ENCODE measurements around the gene KLF16.

Gene KLF16

GRCh38 chr19:1853295-1854038 is 9.9 kb downstream of the KLF16 start:
- peak; percentile 85 for DNase-seq (ENCODE audit: extremely low spot score)
- CTCF ChIA-PET = interaction anchor here (0.6 to 1.0 kb wide), 2 partner anchors 16 to 27 kb away, joined by 3 read pairs; no protein-coding TSS in a partner anchor
- TF ChIP-seq FOXK2 (IDR thresholded peaks at IDR 0.05) = no peak
- TF ChIP-seq BHLHE40 (IDR thresholded peaks at IDR 0.05; ENCODE audit: borderline replicate concordance) = no peak
- TF ChIP-seq FOXM1 (IDR thresholded peaks at IDR 0.05; ENCODE audit: borderline replicate concordance) = no peak
- TF ChIP-seq SUZ12 (IDR thresholded peaks at IDR 0.05) = no peak
- no peak for TF ChIP-seq SP1 (IDR thresholded peaks at IDR 0.05)
- TF ChIP-seq TARDBP (IDR thresholded peaks at IDR 0.05) = no peak
- TF ChIP-seq CTBP1 (IDR thresholded peaks at IDR 0.05; ENCODE audit: borderline replicate concordance) = no peak
- no peak for TF ChIP-seq HDGF (IDR thresholded peaks at IDR 0.05; ENCODE audit: borderline replicate concordance)
- TF ChIP-seq ELF4 (IDR thresholded peaks at IDR 0.05) = no peak
- TF ChIP-seq ZNF384 (IDR thresholded peaks at IDR 0.05) = no peak
- no peak for TF ChIP-seq L3MBTL2 (conservative IDR thresholded peaks at IDR 0.05)
- POLR2A ChIA-PET = no interaction called here

DNA sequence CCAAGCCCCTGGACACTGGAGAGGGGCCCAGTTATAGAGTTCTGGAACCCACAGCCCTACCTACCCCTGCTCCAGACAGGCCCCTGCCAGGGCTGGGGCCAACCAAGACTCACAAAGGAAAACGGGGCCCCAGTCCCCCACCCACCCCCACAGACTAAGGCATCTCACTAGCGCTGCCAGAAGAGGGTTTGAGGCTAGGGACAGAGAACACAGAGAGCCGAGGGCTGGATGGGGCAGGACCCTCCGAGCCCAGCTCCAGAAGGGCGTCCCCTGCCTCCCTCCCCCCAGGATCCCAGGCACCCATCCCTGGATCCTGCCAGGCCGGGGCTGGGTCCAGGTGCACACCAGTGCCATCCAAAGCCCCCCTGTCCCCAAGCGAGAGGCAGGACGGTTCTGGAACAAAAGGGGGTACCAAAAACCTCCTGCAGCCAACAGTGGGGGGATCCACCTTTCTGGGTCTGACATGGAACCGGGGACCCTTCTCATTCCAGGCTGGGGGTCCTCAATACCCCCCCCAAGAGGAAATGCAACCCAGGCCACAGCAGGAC is 10.7 kb downstream of the KLF16 start:
- TF ChIP-seq SUZ12 (IDR thresholded peaks at IDR 0.05) (no peak), BHLHE40 (IDR thresholded peaks at IDR 0.05; ENCODE audit: borderline replicate concordance) (no peak), LEF1 (IDR thresholded peaks at IDR 0.05; ENCODE audit: borderline replicate concordance) (no peak), TARDBP (IDR thresholded peaks at IDR 0.05) (no peak), SP1 (IDR thresholded peaks at IDR 0.05) (no peak), ZNF384 (IDR thresholded peaks at IDR 0.05) (no peak), FOXM1 (IDR thresholded peaks at IDR 0.05; ENCODE audit: borderline replicate concordance) (no peak)
- no peak for DNase-seq (ENCODE audit: extremely low spot score)
- ChIA-PET CTCF (no interaction called here), POLR2A (no interaction called here)

GRCh38 chr19:1851654-1852580 is 11.5 kb downstream of the KLF16 start:
- TF ChIP-seq NFRKB (IDR thresholded peaks at IDR 0.05) = no peak
- no peak for TF ChIP-seq FOXM1 (IDR thresholded peaks at IDR 0.05; ENCODE audit: borderline replicate concordance)
- no peak for TF ChIP-seq HDGF (IDR thresholded peaks at IDR 0.05; ENCODE audit: borderline replicate concordance)
- no peak for TF ChIP-seq L3MBTL2 (conservative IDR thresholded peaks at IDR 0.05)
- TF ChIP-seq FOXK2 (IDR thresholded peaks at IDR 0.05) = no peak
- no peak for TF ChIP-seq CTBP1 (IDR thresholded peaks at IDR 0.05; ENCODE audit: borderline replicate concordance)
- TF ChIP-seq BHLHE40 (IDR thresholded peaks at IDR 0.05; ENCODE audit: borderline replicate concordance) = no peak
- no peak for TF ChIP-seq ARNT (IDR thresholded peaks at IDR 0.05)
- TF ChIP-seq SUZ12 (IDR thresholded peaks at IDR 0.05) = no peak
- no peak for TF ChIP-seq ELF4 (IDR thresholded peaks at IDR 0.05)
- no peak for TF ChIP-seq LEF1 (IDR thresholded peaks at IDR 0.05; ENCODE audit: borderline replicate concordance)
- TF ChIP-seq FOXA1 (IDR thresholded peaks at IDR 0.05) = no peak
- TF ChIP-seq SP1 (IDR thresholded peaks at IDR 0.05) = no peak
- no peak for TF ChIP-seq ZNF384 (IDR thresholded peaks at IDR 0.05)
- TF ChIP-seq PKNOX1 (IDR thresholded peaks at IDR 0.05) = no peak
- no peak for TF ChIP-seq TARDBP (IDR thresholded peaks at IDR 0.05)
- POLR2A ChIA-PET = no interaction called here
- no peak for DNase-seq (ENCODE audit: extremely low spot score)

GRCh38 chr19:1850809-1851653 is 12.3 kb downstream of the KLF16 start:
- ChIA-PET POLR2A (no interaction called here), CTCF (interaction anchor here (1.0 kb wide), 1 partner anchor 13 kb away, joined by 5 read pairs; no protein-coding TSS in a partner anchor)
- no peak for TF ChIP-seq FOXK2 (IDR thresholded peaks at IDR 0.05)
- DNase-seq (ENCODE audit: extremely low spot score) = no peak

More at GRCh38 chr19:1851654-1852580, 11.5 kb downstream of the KLF16 start:
- CTCF ChIA-PET = interaction anchor here (1.0 kb wide), 1 partner anchor 14 kb away, joined by 5 read pairs; no protein-coding TSS in a partner anchor

DNA sequence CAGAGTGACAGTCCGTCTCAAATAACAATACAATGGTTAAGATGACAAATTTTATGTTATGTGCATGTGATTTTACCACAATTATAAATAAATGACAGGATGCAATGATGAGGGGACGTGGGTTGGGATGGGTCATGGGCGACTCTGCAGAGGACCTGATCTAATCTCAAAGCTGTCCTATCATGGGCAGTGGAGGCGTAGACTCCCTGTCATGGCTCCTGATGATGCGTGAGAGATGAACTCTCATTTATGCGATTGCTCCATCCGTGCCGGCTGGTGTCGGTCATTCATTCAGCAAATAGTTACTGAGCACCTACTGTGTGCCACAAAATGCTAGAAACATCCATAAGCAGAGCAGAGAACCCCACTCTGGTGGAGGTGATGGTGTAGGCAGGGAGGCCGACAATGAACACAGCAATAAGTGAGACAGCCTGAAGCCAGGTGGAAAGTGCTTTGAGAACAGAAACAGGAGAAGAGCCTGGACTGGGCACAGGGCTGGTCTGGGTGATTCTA is 13.4 kb downstream of the KLF16 start:
- TF ChIP-seq TARDBP (IDR thresholded peaks at IDR 0.05) = no peak
- TF ChIP-seq L3MBTL2 (conservative IDR thresholded peaks at IDR 0.05) = no peak
- TF ChIP-seq HDGF (IDR thresholded peaks at IDR 0.05; ENCODE audit: borderline replicate concordance) = no peak
- TF ChIP-seq NFRKB (IDR thresholded peaks at IDR 0.05) = no peak
- no peak for TF ChIP-seq PKNOX1 (IDR thresholded peaks at IDR 0.05)
- no peak for TF ChIP-seq FOXA1 (IDR thresholded peaks at IDR 0.05)
- no peak for TF ChIP-seq CTBP1 (IDR thresholded peaks at IDR 0.05; ENCODE audit: borderline replicate concordance)
- no peak for TF ChIP-seq ELF4 (IDR thresholded peaks at IDR 0.05)
- TF ChIP-seq BHLHE40 (IDR thresholded peaks at IDR 0.05; ENCODE audit: borderline replicate concordance) = no peak
- no peak for TF ChIP-seq LEF1 (IDR thresholded peaks at IDR 0.05; ENCODE audit: borderline replicate concordance)
- no peak for TF ChIP-seq FOXM1 (IDR thresholded peaks at IDR 0.05; ENCODE audit: borderline replicate concordance)
- TF ChIP-seq SP1 (IDR thresholded peaks at IDR 0.05) = no peak
- TF ChIP-seq ZNF384 (IDR thresholded peaks at IDR 0.05) = no peak
- TF ChIP-seq SUZ12 (IDR thresholded peaks at IDR 0.05) = no peak
- no peak for TF ChIP-seq ARNT (IDR thresholded peaks at IDR 0.05)
- TF ChIP-seq FOXK2 (IDR thresholded peaks at IDR 0.05) = no peak
- ChIA-PET CTCF (interaction anchor here (0.7 to 2.1 kb wide), 2 partner anchors 12 to 932 kb away, joined by 3 to 9 read pairs; no protein-coding TSS in a partner anchor), POLR2A (interaction anchor here (1.3 to 1.4 kb wide), 2 partner anchors 26 to 48 kb away, joined by 3 to 5 read pairs; no protein-coding TSS in a partner anchor)
- DNase-seq (ENCODE audit: extremely low spot score) = no peak
